Activated T-cell treated with anti-CD3 and anti-CD28 coated beads, Interleukin-2, amount 50 U/mL, for 48 hours (primary cell): ENCODE measurements around the gene PNPLA8.
A peak's percentile ranks its signal among the peaks of the same experiment; 100 is the strongest.

Source experiments
- DNase-seq, 2 experiments: peaks; one replicate each; pipeline ENCODE4 v3.0.0-alpha.2; 2020

PNPLA8 gene

GRCh38 chr7:108464743-108465142 lies 61.2 kb downstream of the PNPLA8 start:
- DNase-seq, result no peak

DNA sequence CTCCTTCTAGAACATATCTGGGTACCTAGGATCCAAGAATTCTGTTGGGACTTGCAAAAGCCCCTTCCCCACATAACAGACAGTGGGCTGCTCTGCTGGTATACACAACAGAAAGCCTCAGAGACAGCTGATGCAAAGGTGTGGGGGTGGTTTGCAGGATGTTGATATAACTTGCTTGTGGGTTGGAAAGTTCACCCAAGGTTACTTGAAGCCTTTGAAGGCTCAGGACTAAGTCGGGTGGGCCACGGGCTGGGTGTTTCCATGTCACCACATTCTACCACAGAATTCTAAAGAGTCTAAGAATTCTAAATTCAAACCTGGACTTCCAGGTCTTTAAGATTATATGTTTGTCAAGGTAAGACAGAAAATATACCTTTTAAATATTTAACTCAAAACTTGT lies 62.3 kb downstream of the PNPLA8 start:
- DNase-seq, result no peak

- no peak for DNase-seq
Measured at GRCh38 chr7:108461840-108462239, 64.1 kb downstream of the PNPLA8 start.

- no peak for DNase-seq
Measured at GRCh38 chr7:108460964-108461363, 65.0 kb downstream of the PNPLA8 start.

DNA sequence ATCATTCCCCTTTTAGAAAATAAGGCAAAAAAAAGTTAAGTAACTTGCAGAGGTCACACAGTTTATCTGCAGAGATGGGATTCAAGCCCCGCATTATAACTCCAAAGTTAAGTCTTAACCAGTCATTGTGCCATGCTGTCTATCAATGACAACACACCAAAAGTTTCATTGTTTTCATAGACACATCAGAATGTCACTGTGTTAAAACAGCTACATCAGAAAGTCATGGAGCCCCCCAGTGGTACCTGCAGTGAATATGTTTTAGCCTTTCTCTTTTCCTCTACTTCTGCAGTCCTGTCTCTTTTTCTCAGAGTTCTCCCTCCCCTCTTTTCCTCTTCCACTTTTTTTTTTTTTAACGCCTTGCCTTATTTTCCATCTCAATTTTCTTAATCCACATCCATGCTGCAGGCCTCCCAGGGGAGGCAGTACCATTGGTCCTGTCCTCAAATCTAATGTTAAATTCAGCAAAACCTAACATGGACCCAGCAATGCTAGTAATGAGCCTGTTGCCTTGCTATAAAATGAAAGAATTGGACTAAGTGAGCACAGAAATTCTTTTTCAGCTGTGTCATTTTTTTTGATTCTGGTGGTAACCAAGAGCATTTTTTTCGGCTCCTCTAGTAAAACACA lies 65.9 kb downstream of the PNPLA8 start:
- no peak for DNase-seq

DNA sequence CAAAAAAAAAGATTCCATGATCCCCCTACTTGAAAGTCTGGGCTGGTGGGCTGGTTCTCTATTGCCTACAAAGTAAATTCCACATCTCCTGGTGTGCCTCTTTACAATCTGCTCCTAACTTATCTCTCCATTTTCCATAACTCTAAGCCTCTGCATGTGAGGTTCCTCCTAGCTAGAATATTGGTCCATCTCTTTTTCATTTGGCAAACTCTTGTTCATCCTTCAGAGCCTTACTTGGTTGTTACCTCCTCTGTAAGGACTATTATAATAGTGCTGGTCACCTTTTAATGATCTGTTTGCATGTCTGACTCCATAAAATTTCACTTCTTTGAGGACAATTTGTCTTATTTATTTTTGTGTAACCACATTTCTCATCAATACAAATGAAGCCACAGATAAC lies 68.1 kb downstream of the PNPLA8 start:
- no peak for DNase-seq

- no peak for DNase-seq
Measured at GRCh38 chr7:108456845-108457540, 68.9 kb downstream of the PNPLA8 start.

GRCh38 chr7:108455998-108456677 lies 69.8 kb downstream of the PNPLA8 start, which contains the start of gene NRCAM:
Gene NRCAM, minus strand, starts transcription at chr7:108456436. Its CDS starts 216,372 bp downstream, at chr7:108240064.
- peak; percentile 55 to 65 for DNase-seq

DNA sequence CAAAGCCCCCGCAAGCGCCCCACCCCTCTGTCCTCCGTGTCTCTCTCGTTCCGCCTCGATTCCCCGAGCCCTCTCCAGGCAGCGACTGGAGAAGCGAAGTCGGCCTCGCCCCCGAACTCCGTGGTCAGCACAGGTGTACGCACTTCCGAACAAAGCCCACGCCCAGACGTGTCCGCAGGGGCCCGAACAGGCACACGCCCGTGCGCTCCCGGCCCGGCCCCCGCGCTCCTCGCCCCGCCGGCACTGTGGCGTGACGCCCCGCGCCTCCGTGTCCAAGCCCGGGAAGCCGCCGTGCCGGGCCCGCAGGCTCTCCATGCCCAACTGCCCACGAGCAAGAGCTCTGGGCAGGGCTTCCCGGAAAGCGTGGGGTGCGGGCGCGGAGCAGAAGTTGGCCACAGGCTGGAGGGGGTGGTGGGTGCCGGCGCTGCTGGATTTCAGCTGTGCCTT lies 70.4 kb downstream of the PNPLA8 start:
- peak in 1 of 2 experiments; percentile 34 for DNase-seq

- peak; percentile 39 to 46 for DNase-seq
Measured at GRCh38 chr7:108454674-108455550, 71.0 kb downstream of the PNPLA8 start.

- DNase-seq, result no peak
Measured at GRCh38 chr7:108454317-108454673, 71.6 kb downstream of the PNPLA8 start.

- no peak for DNase-seq
Measured at GRCh38 chr7:108453320-108453719, 72.6 kb downstream of the PNPLA8 start.

DNA sequence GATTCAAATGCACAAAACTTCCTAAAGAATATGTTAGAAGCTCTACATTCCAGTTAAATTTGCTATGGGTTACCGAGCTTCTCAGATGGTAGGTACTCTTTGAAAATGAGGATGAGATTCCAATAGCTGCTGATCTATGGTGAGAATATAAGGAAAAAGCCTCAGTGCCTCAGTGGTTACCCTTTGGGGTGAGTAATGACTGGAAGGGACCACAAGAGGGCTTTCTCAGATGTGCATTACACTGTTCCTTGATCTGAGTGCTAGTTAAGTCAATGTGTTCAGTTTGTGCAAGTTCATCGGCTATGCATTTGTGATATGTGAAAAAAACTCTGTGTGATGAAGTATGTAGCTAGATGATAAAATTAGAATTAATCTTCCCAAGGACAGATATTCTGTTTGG lies 73.2 kb downstream of the PNPLA8 start:
- DNase-seq, result no peak

GRCh38 chr7:108451296-108451848 lies 74.6 kb downstream of the PNPLA8 start:
- DNase-seq, result no peak

GRCh38 chr7:108450160-108450559 lies 75.8 kb downstream of the PNPLA8 start:
- no peak for DNase-seq

DNA sequence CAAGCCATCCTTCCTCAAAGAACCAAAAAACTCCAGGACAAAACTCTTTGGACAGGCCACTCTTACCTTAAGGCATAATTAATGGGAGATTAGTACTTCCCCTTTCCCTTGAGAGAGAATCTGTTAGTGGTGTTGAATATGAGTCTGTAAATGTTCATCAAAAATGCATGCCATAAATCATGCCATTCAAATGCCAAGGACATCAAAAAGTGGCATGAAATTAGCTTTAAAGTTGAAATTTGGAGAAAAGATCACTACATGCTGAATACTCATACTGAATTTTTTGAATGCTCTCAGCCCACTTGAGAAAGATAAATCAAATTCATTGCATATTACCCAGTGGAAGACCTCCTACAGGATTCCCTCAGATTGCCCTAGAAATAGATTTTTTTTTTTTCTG lies 76.4 kb downstream of the PNPLA8 start:
- no peak for DNase-seq

- DNase-seq, result no peak
Measured at GRCh38 chr7:108448584-108449505, 77.1 kb downstream of the PNPLA8 start.

GRCh38 chr7:108442039-108442568 lies 83.8 kb downstream of the PNPLA8 start:
- DNase-seq, result peak; percentile 25 to 53

DNA sequence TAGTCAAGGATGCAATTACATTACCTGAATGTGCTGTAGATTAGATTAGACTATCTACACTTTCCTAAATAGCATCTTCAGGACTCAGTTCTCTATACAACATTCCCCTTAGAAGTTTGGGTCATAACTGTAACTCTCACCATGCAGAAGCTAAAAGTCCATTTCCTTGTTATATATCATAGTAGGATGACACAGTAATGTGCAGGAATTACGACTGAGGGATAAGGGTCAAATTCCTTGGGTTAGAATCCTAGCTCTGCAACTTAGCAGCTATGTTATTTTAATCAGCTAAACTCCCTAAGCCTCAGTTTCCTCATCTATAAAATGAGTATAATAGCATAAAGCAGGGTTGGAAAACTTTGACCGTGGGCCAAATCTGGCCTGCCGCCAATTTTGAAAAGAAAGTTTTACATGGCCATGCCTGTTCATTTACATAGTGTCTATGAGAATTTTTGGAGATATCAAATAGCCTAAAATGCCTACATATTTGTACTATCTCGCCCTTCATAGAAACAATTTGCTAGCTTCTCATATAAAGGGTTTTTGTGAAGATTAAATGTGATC lies 84.5 kb downstream of the PNPLA8 start:
- DNase-seq, result no peak

DNA sequence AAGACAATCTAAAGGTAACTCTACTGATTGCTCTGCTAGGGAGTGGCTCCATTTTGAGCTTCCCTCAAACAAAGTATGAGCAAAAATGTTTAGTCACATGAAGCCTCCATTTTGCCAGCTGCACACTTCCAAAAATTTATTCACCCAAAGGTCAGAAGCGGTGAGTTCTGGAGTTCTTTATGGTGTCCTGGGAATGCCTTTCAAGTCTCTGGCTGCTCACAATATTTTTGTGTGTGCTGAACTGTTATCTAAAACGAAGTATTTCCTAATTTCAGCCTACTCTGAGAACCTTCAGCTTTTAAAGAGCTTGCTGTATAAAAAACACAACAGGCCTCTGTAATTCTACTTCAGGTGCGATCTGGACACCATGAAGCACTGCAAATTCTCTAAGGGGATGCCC lies 85.3 kb downstream of the PNPLA8 start:
- no peak for DNase-seq

DNA sequence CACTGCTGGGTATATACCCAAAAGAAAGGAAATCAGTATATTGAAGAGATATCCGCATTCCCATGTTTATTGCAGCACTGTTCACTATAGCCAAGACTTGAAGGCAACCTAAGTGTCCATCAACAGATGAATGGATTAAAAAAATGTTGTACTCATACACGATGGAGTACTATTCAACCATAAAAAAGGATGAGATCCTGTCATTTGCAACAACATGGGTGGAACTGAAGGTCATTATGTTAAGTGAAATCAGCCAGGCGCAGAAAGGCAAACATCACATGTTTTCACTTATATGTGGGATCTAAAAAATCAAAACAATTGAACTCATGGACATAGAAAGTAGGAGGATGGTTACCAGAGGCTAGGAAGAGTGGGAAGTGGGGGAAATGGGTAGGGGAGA lies 89.0 kb downstream of the PNPLA8 start:
- no peak for DNase-seq
